ENCODE measurements around the gene ORM2.
"Not testable (repeated sequence)": the region's sequence is repeated elsewhere in the genome, so short reads cannot be mapped to it uniquely, and the experiment has no call there.

DNA sequence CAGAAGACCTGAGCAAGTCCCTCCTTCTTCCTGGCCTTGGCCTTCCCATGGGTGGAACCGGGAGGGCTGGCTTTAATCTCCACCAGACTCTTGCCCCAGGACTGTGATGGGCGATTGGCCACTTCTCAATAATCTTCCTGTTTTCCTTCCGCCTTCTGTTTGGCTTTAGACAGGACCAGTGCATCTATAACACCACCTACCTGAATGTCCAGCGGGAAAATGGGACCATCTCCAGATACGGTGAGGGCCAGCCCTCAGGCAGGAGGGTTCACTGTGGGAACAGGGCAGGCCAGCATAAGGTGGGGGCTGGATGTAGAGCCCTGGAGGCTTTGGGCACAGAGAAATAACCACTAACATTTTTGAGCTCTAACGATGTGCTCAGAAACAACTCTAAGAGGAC, 5.8 kb upstream of the ORM2 start:
- TF ChIP-seq NR2F1, FOXM1, KAT8 (CRISPR knock-in tag; IDR thresholded peaks at IDR 0.05): not testable (repeated sequence)

Measured in HepG2 (cell line).